IgD-negative memory B cell (primary cell): ENCODE data around the gene AKAP9. TPM values are rescaled to one million over a fixed set of nuclear protein-coding genes. Genes with fewer than 3 reads are reported as not detected.
"Not testable (repeated sequence)": the region's sequence is repeated elsewhere in the genome, so short reads cannot be mapped to it uniquely, and the experiment has no call there.

ENCODE experiments used
- H3K27ac Mint-ChIP-seq, 3 donors: one replicate each; pipeline ENCODE4 v1.8.0; 2020 to 2022; ENCODE audit warnings: mild to moderate bottlenecking in 3 of 3, mixed read lengths in 3 of 3, moderate library complexity in 1 of 3
- H3K27me3 Mint-ChIP-seq: one replicate; pipeline ENCODE4 v1.8.0; 2021; ENCODE audit warnings: mixed read lengths
- H3K36me3 Mint-ChIP-seq: one replicate; pipeline ENCODE4 v1.8.0; 2020; ENCODE audit warnings: mild to moderate bottlenecking, mixed read lengths
- H3K4me1 Mint-ChIP-seq, 3 donors: one replicate each; pipeline ENCODE4 v1.8.0; 2020 to 2022; ENCODE audit warnings: mixed read lengths in 3 of 3, mild to moderate bottlenecking in 1 of 3
- H3K4me3 Mint-ChIP-seq, 4 donors: one replicate each; pipeline ENCODE4 v1.8.0; 2020 to 2022; ENCODE audit warnings: mild to moderate bottlenecking in 4 of 4, mixed read lengths in 4 of 4, moderate library complexity in 3 of 4
- H3K9me3 Mint-ChIP-seq, 3 donors: one replicate each; pipeline ENCODE4 v1.8.0; 2020 to 2021; ENCODE audit warnings: mixed read lengths in 3 of 3, mild to moderate bottlenecking in 1 of 3
- polyA plus RNA-seq: library from polyadenylated mRNA; unstranded; fragments of 300-500 nt; fragmentation: Illumina TruSeq; gene quantifications from one replicate; pipeline ENCODE4 v1.2.3, GENCODE V29; 2021

Gene AKAP9
- polyA plus RNA-seq, 1 donor from 2014 or later, result 36.2 TPM

DNA sequence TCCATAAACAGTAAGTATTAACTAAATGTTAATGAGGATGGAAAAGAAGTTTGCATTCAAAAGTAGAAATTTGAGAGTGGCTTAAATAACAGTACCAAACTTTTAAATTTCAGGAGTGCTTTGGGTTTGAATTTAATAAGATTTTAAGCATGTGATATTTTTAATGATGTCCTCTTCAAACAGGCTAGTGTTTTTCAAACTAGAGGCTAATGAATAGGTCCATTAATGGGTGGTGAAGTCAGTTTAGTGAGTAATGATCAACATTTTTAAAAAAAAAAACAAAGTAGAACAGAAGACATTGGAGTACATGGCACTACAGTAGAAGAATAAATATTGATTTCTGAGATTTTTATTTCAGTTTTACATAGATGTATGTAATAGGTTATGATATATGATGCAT is 72.9 kb downstream of the AKAP9 start:
- peaks cover 0 to 4% (median 0%) of the 10 kb centered on the region in 3 donors for H3K4me1 Mint-ChIP-seq
- no peaks in the 10 kb centered on the region for H3K27me3 Mint-ChIP-seq
- no peak overlapping the region for H3K4me3 Mint-ChIP-seq
- peak overlapping the region in 1 of 3 donors; percentile 59 for H3K27ac Mint-ChIP-seq
- H3K9me3 Mint-ChIP-seq, result peaks cover 0 to 3% (median 0%) of the 10 kb centered on the region in 3 donors
- peaks cover 21% of the 10 kb centered on the region for H3K36me3 Mint-ChIP-seq

- peak overlapping the region in 1 of 3 donors; percentile 51 for H3K27ac Mint-ChIP-seq
- peaks cover 12% of the 10 kb centered on the region for H3K36me3 Mint-ChIP-seq
- H3K4me1 Mint-ChIP-seq, result peaks cover 0 to 5% (median 0%) of the 10 kb centered on the region in 3 donors
- H3K27me3 Mint-ChIP-seq, result no peaks in the 10 kb centered on the region
- H3K4me3 Mint-ChIP-seq, result no peak overlapping the region
- H3K9me3 Mint-ChIP-seq, result no peaks in the 10 kb centered on the region
Measured at GRCh38 chr7:92020636-92021035, 80.0 kb downstream of the AKAP9 start.

DNA sequence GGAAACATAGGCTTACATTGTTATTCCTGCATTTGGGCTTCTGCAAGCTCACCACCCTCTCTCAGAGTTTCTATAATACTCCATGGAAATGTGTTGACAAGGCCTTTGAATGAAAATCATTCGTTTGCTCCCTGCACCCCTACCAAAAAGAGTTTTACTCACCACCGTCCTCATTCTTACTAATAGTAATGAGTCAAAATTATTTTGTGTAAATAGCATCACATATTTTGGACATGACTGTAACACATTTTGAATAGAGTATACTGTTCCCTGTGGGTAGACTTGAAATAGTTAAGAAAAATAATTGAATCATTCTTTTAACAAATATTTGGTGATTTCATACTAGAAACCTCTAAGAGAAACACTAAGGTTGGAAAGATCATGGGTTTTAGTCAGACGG is 84.6 kb downstream of the AKAP9 start:
- Mint-ChIP-seq H3K4me1 (peaks cover 0 to 3% (median 0%) of the 10 kb centered on the region in 3 donors), H3K27me3 (no peaks in the 10 kb centered on the region), H3K36me3 (peaks cover 10% of the 10 kb centered on the region), H3K27ac (no peak overlapping the region), H3K4me3 (no peak overlapping the region), H3K9me3 (no peaks in the 10 kb centered on the region)

GRCh38 chr7:92026635-92027034 is 86.0 kb downstream of the AKAP9 start:
- not testable (repeated sequence) for H3K27me3 Mint-ChIP-seq, H3K27ac Mint-ChIP-seq, H3K9me3 Mint-ChIP-seq, H3K4me3 Mint-ChIP-seq, H3K36me3 Mint-ChIP-seq, H3K4me1 Mint-ChIP-seq

- H3K4me1 Mint-ChIP-seq, H3K27ac Mint-ChIP-seq, H3K9me3 Mint-ChIP-seq, H3K4me3 Mint-ChIP-seq, H3K36me3 Mint-ChIP-seq, H3K27me3 Mint-ChIP-seq: not testable (repeated sequence)
Measured at GRCh38 chr7:92027128-92027527, 86.5 kb downstream of the AKAP9 start.

GRCh38 chr7:92028226-92028625 is 87.6 kb downstream of the AKAP9 start:
- Mint-ChIP-seq H3K4me1 (peaks cover 0 to 3% (median 0%) of the 10 kb centered on the region in 3 donors), H3K36me3 (peaks cover 7% of the 10 kb centered on the region), H3K27me3 (no peaks in the 10 kb centered on the region), H3K9me3 (no peaks in the 10 kb centered on the region), H3K4me3 (no peak overlapping the region), H3K27ac (no peak overlapping the region)

DNA sequence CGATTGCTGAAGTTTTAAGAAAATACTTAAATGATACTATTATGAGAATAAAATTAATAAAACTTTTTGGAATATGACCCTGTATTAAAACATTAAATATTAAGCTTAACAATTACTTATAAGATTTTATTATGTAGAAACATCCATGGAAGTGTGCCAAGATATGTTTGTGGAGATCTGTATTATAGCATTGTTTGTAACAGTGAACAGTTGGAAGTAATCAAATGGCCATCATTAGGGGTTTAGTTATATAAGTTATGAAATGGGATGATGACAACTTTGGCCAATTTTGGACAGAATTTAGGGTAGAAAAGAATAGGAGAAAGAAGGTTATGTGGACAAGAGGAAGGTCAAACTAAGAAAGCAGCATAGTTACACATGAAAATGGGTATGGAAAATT is 88.0 kb downstream of the AKAP9 start:
- Mint-ChIP-seq H3K4me1 (no peaks in the 10 kb centered on the region), H3K36me3 (peaks cover 10% of the 10 kb centered on the region), H3K9me3 (no peaks in the 10 kb centered on the region), H3K27me3 (no peaks in the 10 kb centered on the region), H3K27ac (no peak overlapping the region), H3K4me3 (no peak overlapping the region)

DNA sequence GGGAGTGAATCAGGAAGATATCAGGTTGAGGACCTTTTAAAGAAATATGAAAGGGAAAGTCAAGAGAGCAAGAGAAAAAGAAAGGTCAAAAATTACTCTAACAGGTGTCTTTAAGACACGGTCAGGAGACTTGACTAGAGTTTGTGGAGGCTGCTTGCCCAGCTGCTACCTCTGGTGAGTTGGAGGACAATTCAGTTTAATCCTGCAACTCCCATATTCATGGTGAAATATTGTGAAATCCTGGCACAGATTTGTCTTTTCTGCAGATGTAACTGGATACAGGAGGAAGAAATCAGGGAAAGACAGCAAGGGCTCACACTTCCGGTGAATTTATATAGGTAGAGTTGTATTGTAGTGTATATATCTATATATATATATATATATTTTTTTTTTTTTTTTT is 93.5 kb downstream of the AKAP9 start:
- H3K27ac Mint-ChIP-seq, result peak overlapping the region in 1 of 3 donors; percentile 72
- no peaks in the 10 kb centered on the region for H3K9me3 Mint-ChIP-seq
- no peak overlapping the region for H3K4me3 Mint-ChIP-seq
- H3K27me3 Mint-ChIP-seq, result no peaks in the 10 kb centered on the region
- peaks cover 0 to 2% (median 0%) of the 10 kb centered on the region in 3 donors for H3K4me1 Mint-ChIP-seq
- H3K36me3 Mint-ChIP-seq, result peaks cover 6% of the 10 kb centered on the region

DNA sequence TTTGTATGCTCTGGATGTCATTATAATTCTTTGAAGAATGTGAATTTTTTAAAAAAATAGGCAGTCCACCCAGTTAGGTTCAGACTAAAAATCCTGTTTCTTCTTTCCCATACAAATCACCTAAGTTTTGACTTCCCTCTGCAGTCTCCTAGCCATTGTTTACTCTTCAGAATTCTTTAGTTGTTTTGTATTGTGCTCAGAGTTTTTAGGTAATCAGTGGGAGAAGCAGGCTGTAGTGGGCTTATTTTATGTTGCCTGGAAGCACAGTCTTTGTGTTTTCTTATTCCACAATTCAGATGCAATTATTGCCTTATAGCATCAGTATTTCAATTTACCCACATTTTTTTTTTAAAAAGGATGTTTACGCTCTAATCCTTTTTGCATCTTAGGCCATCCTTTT is 94.9 kb downstream of the AKAP9 start:
- Mint-ChIP-seq H3K4me1 (peaks cover 0 to 2% (median 0%) of the 10 kb centered on the region in 3 donors), H3K4me3 (no peak overlapping the region), H3K36me3 (peaks cover 6% of the 10 kb centered on the region), H3K27ac (no peak overlapping the region), H3K9me3 (no peaks in the 10 kb centered on the region), H3K27me3 (no peaks in the 10 kb centered on the region)

DNA sequence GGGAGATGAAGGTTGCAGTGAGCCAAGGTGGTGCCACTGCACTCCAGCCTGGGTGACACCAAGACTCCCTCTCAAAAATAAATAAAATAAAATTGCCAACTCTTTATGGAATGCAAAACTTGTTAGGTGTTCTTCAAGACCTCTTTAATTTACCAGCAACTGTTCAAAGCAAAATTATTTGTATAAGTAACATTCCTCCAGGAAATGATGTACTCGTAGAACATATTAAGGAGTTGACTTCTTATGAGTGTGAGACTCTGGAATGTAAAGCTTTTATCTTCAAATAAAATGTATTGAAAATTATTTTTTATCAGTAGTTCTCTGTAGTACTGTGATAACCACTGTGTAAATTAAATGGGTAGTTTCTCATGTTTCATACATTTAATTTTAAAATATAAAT is 99.2 kb downstream of the AKAP9 start:
- no peaks in the 10 kb centered on the region for H3K27me3 Mint-ChIP-seq
- H3K9me3 Mint-ChIP-seq, result no peaks in the 10 kb centered on the region
- no peaks in the 10 kb centered on the region for H3K4me1 Mint-ChIP-seq
- H3K27ac Mint-ChIP-seq, result no peak overlapping the region
- no peaks in the 10 kb centered on the region for H3K36me3 Mint-ChIP-seq
- no peak overlapping the region for H3K4me3 Mint-ChIP-seq

GRCh38 chr7:92042056-92042737 is 101.5 kb downstream of the AKAP9 start:
- Mint-ChIP-seq H3K27ac (peak overlapping the region in 1 of 3 donors; percentile 59), H3K27me3 (no peaks in the 10 kb centered on the region), H3K9me3 (no peaks in the 10 kb centered on the region), H3K36me3 (peaks cover 2% of the 10 kb centered on the region), H3K4me1 (no peaks in the 10 kb centered on the region), H3K4me3 (no peak overlapping the region)

DNA sequence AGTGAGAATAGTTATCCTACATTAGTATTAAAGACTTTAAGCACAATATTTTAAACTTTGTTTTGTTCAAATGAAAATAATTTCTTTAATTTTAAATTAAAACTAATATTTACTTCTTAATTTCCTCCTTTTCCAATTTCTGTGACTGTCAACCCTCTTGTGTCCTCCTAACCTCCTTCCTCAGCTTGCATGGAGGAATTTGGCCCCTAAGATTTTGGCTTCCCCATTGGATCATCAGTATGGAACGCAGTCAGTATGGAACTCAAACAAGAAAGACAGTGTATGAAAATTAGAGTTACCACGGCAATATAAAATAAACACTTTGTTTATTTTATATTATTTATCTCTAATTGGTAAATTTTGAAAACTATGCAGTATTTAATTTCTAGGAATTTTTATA is 102.4 kb downstream of the AKAP9 start:
- H3K4me3 Mint-ChIP-seq, result no peak overlapping the region
- H3K9me3 Mint-ChIP-seq, result no peaks in the 10 kb centered on the region
- no peak overlapping the region for H3K27ac Mint-ChIP-seq
- H3K4me1 Mint-ChIP-seq, result no peaks in the 10 kb centered on the region
- H3K27me3 Mint-ChIP-seq, result no peaks in the 10 kb centered on the region
- H3K36me3 Mint-ChIP-seq, result peaks cover 2% of the 10 kb centered on the region

GRCh38 chr7:92043637-92044036 is 103.0 kb downstream of the AKAP9 start:
- H3K36me3 Mint-ChIP-seq, result peaks cover 2% of the 10 kb centered on the region
- no peaks in the 10 kb centered on the region for H3K27me3 Mint-ChIP-seq
- H3K9me3 Mint-ChIP-seq, result no peaks in the 10 kb centered on the region
- H3K4me1 Mint-ChIP-seq, result no peaks in the 10 kb centered on the region
- no peak overlapping the region for H3K4me3 Mint-ChIP-seq
- H3K27ac Mint-ChIP-seq, result no peak overlapping the region

- H3K4me1 Mint-ChIP-seq, result no peaks in the 10 kb centered on the region
- H3K36me3 Mint-ChIP-seq, result peaks cover 2% of the 10 kb centered on the region
- no peaks in the 10 kb centered on the region for H3K9me3 Mint-ChIP-seq
- no peak overlapping the region for H3K27ac Mint-ChIP-seq
- H3K27me3 Mint-ChIP-seq, result no peaks in the 10 kb centered on the region
- no peak overlapping the region for H3K4me3 Mint-ChIP-seq
Measured at GRCh38 chr7:92044148-92044547, 103.5 kb downstream of the AKAP9 start.

GRCh38 chr7:92044940-92045339 is 104.3 kb downstream of the AKAP9 start:
- peaks cover 5% of the 10 kb centered on the region for H3K36me3 Mint-ChIP-seq
- H3K27ac Mint-ChIP-seq, result no peak overlapping the region
- no peaks in the 10 kb centered on the region for H3K4me1 Mint-ChIP-seq
- H3K27me3 Mint-ChIP-seq, result no peaks in the 10 kb centered on the region
- H3K9me3 Mint-ChIP-seq, result no peaks in the 10 kb centered on the region
- H3K4me3 Mint-ChIP-seq, result no peak overlapping the region

- Mint-ChIP-seq H3K9me3 (no peaks in the 10 kb centered on the region), H3K27me3 (no peaks in the 10 kb centered on the region), H3K27ac (no peak overlapping the region), H3K36me3 (peaks cover 14% of the 10 kb centered on the region), H3K4me3 (no peak overlapping the region), H3K4me1 (peaks cover 1 to 5% (median 2%) of the 10 kb centered on the region in 3 donors)
Measured at GRCh38 chr7:92051655-92052054, 111.0 kb downstream of the AKAP9 start.
